Activated CD8-positive, alpha-beta memory T cell treated with anti-CD3 and anti-CD28 coated beads for 48 hours (primary cell): Measurements from ENCODE around the gene MANSC4.
"Not testable (repeated sequence)": the region's sequence is repeated elsewhere in the genome, so short reads cannot be mapped to it uniquely, and the experiment has no call there.

Experiments
- DNase-seq, 3 experiments: peaks; one replicate each; pipeline ENCODE4 v3.0.0-alpha.2; 2020; ENCODE audit warnings: low read depth in 2 of 3, low spot score in 2 of 3

MANSC4 gene

DNA sequence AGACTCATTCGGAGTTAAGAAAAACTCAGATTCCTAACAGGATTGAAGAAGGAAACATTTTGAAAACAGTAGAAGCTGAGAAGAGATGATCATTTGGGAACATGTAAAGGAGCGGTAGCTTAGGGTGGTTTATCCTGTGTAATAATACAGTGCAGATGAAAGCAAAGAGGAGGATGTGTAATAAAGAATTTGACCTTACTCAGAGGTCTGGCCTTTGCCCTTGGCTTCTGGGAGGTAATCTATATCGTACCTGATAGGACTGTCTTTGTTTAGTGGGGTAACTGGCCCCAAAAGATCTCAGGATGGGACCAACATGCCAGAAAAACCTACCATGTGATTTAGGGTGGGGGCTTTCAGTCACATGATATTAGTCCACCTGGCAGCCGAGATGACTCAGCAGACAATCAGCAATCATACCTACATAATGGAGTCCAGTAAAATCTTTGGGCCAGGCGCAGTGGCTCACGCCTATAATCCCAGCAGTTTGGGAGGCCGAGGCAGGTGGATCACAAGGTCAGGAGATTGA, 23.3 kb downstream of the MANSC4 start:
- no peak for DNase-seq

- DNase-seq, result no peak
These were observed 25.2 kb downstream of the MANSC4 start for GRCh38 chr12:27754795-27755194.

GRCh38 chr12:27751386-27752047, 28.5 kb downstream of the MANSC4 start:
- no peak for DNase-seq

GRCh38 chr12:27747111-27747820, 32.8 kb downstream of the MANSC4 start:
- no peak for DNase-seq

GRCh38 chr12:27745734-27746133, 34.3 kb downstream of the MANSC4 start:
- DNase-seq, result not testable (repeated sequence)

DNA sequence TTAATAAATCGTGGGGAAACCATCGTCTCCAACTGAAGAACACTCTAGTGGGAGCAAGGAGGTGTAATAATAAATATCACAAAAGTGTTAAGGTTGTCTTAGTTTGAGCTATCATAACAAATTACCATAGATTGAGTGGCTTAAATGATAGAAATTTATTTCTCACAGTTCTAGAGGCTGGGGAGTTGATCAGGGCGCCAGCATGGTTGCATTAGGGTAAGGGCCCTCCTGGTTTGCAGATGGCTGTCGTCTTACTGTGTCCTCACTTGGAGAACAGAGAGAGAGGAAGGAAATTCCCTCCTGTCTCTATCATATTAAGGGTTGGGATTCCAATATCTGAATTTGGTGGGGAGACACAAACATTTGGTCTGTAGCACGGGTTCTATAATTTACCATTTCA, 36.4 kb downstream of the MANSC4 start:
- no peak for DNase-seq

DNA sequence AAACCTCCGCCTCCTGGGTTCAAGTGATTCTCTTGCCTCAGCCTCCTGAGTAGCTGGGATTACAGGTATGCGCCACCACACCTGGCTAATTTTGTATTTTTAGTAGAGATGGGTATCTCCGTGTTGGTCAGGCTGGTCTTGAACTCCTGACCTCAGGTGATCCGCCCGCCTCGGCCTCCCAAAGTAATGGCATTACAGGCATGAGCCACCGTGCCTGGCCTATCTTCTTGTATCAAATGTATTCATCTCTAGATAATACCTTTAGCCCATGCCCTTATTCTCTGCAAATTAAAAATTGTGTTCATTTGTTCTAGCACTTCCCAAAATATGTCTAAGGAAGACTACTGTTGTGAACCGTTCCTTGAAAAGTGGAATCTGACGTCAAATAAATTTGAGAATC, 45.7 kb downstream of the MANSC4 start:
- DNase-seq, result not testable (repeated sequence)

- no peak for DNase-seq
These were observed 46.2 kb downstream of the MANSC4 start for GRCh38 chr12:27733791-27734190.

GRCh38 chr12:27733052-27733656, 46.9 kb downstream of the MANSC4 start:
- no peak for DNase-seq

- no peak for DNase-seq
These were observed 47.8 kb downstream of the MANSC4 start for GRCh38 chr12:27732281-27732680.

GRCh38 chr12:27730097-27730588, 49.9 kb downstream of the MANSC4 start:
- no peak for DNase-seq

- DNase-seq, result no peak
These were observed 56.8 kb downstream of the MANSC4 start for GRCh38 chr12:27723212-27723611.
